ENCODE measurements around the gene TPCN2. TPM values are rescaled to one million over a fixed set of nuclear protein-coding genes. Genes with fewer than 3 reads are reported as not detected.

The TPCN2 gene
- total and polyA plus RNA-seq, 9 of the 15 experiments (the other 6 are each of a cell fraction or from before 2014, with no cell fraction given): 0.66 to 10.2 (median 4.6) TPM

DNA sequence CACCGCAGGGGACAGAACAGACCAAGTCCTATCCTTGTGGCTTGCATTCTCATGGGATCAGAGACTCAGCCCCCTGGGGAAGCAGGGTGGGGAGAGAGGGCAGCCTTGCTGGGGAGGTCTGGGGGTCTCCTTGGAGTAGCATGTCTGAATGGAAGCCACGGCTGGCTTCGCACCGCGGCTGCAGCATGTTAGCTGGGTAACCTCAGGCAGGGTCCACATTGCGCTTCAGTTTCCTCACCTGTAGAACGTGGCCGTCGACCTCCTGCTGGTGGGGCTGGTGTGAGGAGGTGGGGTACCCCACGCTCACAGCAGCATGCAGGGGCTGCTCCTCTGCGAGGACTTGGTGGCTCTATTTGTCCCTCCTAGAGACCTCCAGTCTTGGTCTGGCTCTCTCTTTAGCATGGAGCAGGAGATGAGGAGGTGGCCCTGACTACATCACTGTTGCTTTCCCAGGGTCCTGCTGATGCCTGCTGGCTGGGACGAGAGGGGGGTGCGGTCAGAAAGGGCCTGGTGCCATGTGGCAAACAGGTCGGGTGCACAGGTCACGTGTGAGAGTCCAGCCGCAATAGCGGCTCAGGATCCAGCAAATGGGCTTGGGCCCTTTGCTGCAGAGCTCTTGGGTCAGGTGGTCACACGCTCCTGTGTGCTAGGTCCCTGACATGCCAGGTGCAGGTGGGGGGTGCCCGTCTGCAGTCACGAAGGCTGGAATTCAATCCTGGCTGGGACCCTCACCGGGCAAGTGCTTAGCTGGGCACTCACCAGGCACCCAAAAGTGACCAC, 71.6 kb downstream of the TPCN2 start (continued):
- no peak for TF ChIP-seq ARID3A (IDR thresholded peaks at IDR 0.05; ENCODE audit: borderline replicate concordance, low read depth, low read length)
- TF ChIP-seq CBX2 (IDR thresholded peaks at IDR 0.05; ENCODE audit: insufficient read depth, low read length, poor library complexity, severe bottlenecking): no peak
- no peak for TF ChIP-seq ZNF507 (tag; conservative IDR thresholded peaks at IDR 0.05)
- no peak for TF ChIP-seq ZNF512 (tag; IDR thresholded peaks at IDR 0.05)
- no peak for TF ChIP-seq ZNF280B (CRISPR knock-in tag; IDR thresholded peaks at IDR 0.05)
- TF ChIP-seq ATF2 (CRISPR knock-in tag; IDR thresholded peaks at IDR 0.05): no peak
- no peak for TF ChIP-seq HOMEZ (CRISPR knock-in tag; IDR thresholded peaks at IDR 0.05)
- no peak for TF ChIP-seq SLC30A9 (CRISPR knock-in tag; IDR thresholded peaks at IDR 0.05)
- TF ChIP-seq RCOR1 (IDR thresholded peaks at IDR 0.05; ENCODE audit: borderline replicate concordance in 1 of 2, low read depth in 2 of 2, low read length in 2 of 2): no peak

Measured in K562 (cell line).